ENCODE measurements around the gene CDH18. TPM values are rescaled to one million over a fixed set of nuclear protein-coding genes. Genes with fewer than 3 reads are reported as not detected.
"Not testable (repeated sequence)": the region's sequence is repeated elsewhere in the genome, so short reads cannot be mapped to it uniquely, and the experiment has no call there.

CDH18 gene
- total RNA-seq, 1 donor from 2014 or later, result under 0.01 TPM

DNA sequence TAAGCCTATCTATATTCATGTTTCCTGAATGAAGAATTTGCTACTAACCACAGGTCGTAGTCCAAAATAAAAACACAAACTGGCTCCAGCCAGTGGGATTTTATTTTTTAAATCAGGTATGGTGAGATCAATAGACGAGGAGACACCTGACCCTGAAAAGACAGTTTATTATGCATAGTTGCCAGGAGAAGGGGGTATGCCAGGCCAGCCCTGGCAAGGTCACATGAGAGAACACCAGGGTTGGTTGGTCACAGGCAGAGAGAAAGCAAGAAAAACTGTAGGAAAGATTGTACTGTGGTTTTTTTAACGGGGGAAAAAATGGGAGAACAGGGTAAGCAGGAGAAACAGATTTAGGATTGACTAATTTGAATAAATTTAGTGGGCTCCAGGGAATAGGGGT, 125.3 kb downstream of the CDH18 start:
- DNase-seq (ENCODE audit: low read depth in 2 of 2), result no peak

GRCh38 chr5:19859020-19859419, 129.0 kb downstream of the CDH18 start:
- DNase-seq (ENCODE audit: low read depth in 2 of 2), result no peak

DNA sequence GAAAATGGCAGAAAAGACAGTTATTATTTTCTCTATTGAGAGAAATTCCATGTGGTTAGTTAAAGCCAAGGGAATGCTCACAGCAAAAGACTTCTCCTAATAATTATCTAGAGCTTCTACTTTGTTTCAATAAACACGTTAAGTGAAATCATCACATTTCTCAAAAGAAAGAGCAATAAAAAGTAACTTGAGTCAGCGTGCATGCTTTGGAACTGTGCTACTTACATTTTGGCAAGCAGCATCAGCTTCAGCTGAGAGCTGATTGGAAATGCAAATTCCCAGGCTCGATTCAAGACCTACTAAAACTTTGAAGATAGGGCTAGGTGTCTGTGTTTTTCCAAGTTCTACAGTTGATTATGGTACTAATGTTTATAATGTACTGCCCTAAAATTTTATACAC, 132.1 kb downstream of the CDH18 start:
- DNase-seq (ENCODE audit: low read depth in 2 of 2), result no peak

- no peak for DNase-seq (ENCODE audit: low read depth in 2 of 2)
These were observed 132.5 kb downstream of the CDH18 start for GRCh38 chr5:19855453-19855852.

DNA sequence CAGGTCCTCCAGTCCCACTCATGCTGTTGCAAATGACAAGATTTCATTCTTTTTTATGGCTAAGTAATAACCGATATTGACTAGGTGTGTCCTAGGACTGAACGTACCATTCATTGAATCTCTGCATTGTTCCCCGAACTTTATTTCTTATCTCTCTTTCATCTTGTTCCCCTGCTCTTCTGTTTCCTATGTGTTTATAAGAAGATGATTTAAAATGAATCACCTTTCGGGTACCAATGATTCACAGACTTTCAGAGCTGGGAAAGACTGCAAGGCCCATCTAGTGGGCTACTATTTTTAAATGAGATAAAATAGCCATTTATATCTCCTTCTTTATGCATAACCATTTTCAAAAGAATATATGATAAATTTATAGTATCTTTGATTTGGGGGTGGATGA, 133.0 kb downstream of the CDH18 start:
- DNase-seq (ENCODE audit: low read depth in 2 of 2), result no peak

GRCh38 chr5:19853616-19854240, 134.3 kb downstream of the CDH18 start:
- DNase-seq (ENCODE audit: low read depth in 2 of 2), result no peak

DNA sequence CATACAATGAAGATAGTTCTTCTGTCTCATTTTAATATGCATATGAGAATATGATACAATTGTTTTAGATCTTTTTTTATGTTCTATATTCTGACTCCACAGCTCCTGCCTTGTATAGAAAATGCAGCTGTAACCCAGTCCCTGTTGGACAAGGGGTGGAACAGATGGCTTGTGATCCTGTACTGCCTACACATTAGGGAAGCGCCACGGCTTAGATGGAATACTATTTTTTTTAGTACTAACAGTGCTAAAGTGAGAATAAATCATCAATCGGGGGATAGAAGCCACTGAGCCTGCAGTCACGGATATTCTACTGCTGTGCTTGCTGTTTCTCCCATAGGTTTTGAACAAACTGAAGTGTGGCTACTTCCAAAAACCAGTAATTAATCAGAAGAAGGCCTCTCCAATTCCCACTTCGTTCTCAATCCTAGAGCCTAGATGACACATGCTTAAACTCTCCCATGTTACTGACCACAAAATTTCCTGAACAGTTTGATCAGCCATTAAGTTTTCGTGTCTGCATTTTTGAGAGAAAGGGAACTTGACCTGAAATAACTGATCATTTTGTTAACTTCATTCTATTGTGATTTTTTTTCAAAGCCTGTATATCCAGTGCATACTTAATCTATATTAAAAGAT, 150.3 kb downstream of the CDH18 start:
- no peak for DNase-seq (ENCODE audit: low read depth in 2 of 2)

DNA sequence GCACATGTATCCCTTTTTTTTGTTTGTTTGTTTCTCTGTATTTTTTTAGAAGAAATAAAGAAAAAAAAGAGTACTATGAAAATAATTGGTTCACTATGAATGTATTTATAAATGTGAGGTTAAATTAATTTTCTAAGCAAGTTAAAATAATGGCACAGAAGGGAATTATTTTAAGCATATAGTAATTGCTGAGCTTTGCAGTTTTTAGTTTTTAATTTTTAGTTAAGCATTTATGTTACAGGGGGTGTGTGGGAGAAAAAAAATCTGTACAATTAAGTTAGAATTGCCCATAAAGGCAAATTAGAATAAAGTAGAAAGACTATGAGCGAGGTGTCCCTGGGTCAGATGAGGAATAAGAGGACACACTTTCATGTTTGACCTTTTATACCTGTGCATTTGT, 152.6 kb downstream of the CDH18 start:
- no peak for DNase-seq (ENCODE audit: low read depth in 2 of 2)

DNA sequence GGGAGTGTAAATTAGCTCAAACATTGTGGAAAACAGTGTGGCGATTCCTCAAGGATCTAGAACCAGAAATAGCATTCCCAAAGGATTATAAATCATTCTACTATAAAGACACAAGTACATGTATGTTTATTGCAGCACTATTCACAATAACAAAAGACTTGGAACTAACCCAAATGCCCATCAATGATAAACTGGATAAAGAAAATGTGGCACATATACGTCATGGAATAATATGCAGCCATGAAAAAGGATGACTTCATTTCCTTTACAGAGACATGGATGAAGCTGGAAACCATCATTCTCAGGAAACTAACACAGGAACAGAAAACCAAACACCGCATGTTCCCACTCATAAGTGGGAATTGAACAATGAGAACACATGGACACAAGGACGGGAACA, 175.3 kb downstream of the CDH18 start:
- DNase-seq (ENCODE audit: low read depth in 2 of 2), result not testable (repeated sequence)

- DNase-seq (ENCODE audit: low read depth in 2 of 2), result no peak
These were observed 181.2 kb downstream of the CDH18 start for GRCh38 chr5:19806756-19807155.

DNA sequence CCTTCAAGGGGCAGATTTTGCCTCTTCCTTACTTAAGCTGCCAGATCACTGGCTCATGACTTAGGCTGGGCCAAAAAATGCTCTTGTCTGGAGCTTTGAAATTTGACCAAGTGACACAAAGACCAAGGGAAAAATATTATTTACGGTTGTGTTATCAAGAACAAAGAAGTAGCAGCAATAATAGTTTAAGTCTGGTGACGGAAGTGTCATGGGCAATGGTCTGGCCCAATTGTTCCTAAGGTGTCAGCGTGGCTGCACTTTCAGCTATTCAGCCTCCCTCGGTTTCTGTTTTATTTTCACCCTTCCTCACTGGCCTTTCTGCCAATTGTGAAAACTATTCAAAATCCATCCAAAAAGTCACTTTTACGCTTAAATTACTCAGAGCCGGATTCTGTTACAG, 185.3 kb downstream of the CDH18 start:
- DNase-seq (ENCODE audit: low read depth in 2 of 2), result no peak

- DNase-seq (ENCODE audit: low read depth in 2 of 2), result no peak
These were observed 192.8 kb downstream of the CDH18 start for GRCh38 chr5:19795218-19795617.

DNA sequence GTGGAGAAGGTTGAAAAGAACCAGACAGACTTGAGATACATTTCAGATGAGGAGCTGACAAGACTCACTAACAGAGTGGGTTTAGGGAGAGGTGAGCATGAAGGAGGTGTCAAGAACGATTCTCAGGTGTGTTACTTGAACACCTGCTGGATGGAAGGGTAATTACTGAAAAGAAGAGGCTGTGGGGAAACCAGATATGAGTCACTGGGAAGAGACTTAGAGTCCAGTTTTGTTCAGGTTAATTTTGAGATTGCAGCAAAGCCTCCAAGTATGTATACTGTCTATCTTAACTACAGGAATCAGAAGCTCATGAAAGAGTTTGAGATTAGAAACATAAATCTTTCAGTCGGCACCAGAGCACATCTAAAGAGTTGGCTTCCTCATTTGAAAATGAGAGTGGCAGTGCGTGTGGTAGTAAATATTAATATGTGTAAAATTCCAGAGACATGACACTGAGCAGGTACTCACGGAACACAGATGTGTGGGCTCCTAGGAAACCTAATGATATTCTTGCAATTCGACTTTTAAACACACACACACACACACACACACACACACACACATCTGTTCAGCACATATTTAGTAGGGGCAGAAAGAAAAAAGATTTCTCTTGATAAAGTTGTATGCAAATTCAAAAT, 197.1 kb downstream of the CDH18 start:
- no peak for DNase-seq (ENCODE audit: low read depth in 2 of 2)

DNA sequence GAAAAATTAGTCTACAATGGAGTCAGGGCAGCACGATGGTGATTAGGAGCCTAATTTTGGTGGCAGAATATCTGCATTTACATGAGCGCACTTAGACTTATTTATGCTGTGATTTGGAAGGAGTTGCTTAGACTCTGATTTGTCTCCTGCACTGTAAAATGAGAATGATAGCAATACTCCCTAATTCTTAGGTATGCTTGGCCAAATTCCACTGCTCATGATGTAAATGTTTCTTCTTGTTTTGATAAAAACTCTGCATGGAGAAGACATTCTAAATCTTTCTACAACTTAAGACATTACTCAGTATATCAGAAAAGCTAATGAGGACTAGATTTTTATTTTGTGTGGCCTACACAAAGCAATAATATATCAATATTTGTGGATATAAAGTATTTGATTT, 205.4 kb downstream of the CDH18 start:
- no peak for DNase-seq (ENCODE audit: low read depth in 2 of 2)

- no peak for DNase-seq (ENCODE audit: low read depth in 2 of 2)
These were observed 210.6 kb downstream of the CDH18 start for GRCh38 chr5:19777363-19777762.

- not testable (repeated sequence) for DNase-seq (ENCODE audit: low read depth in 2 of 2)
These were observed 211.1 kb downstream of the CDH18 start for GRCh38 chr5:19776886-19777285.

GRCh38 chr5:19771174-19771835, 216.7 kb downstream of the CDH18 start:
- DNase-seq (ENCODE audit: low read depth in 2 of 2), result peak in 1 of 2 donors; percentile 43

DNA sequence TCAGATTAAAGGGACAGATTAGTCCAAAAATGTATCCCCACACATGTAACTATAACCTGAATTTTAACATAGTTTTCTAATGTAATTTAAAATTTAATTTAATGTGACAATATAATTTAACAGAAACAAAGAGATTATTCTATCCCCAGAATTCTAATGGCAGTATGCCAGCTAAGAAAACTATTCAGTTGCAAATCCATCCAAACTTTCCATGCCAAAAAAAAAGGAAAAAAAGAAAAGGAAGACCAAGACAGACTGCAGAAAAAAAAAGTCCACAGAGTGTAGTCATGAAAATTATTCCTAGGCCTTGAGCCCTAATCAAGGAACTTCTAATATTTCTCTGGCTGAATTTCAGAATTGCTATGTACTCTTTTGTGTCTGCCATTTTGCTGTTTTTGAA, 217.6 kb downstream of the CDH18 start:
- DNase-seq (ENCODE audit: low read depth in 2 of 2), result no peak

- peak in 1 of 2 donors; percentile 15 for DNase-seq (ENCODE audit: low read depth in 2 of 2)
These were observed 220.0 kb downstream of the CDH18 start for GRCh38 chr5:19767987-19768386.

DNA sequence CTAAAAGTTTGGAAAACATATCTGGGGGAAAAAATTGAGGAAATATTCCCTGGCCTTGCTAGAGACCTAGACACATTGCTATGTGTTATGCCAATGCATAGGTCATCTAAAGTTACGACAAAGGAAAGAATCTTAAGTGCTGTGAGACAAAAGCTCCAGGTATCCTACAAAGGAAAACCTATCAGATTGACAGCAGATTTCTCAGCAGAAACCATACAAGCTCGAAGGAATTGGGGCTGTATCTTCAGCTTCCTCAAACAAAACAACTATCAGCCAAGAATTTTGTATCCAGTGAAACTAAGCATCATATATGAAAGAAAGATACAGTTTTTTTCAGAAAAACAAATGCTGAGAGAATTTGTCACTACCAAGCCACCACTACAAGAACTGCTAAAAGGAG, 234.4 kb downstream of the CDH18 start:
- no peak for DNase-seq (ENCODE audit: low read depth in 2 of 2)

DNA sequence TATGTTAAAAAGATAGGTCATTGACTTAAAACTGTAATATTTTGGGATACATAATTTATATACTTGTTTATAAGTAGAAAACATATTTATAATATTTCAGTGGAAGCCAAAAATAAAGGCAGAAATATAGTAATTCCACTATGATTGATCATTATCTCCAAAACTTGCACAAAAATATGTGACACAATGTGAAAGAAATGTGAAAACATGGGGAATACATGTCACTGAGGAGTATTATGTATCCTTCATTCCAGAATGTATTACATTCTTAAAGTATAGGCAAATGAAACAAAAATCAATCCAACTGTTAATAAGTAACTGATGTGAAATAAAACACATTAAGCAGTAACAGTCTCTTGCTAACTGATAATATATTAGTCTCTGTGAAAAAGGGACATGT, 236.7 kb downstream of the CDH18 start:
- DNase-seq (ENCODE audit: low read depth in 2 of 2), result no peak

- no peak for DNase-seq (ENCODE audit: low read depth in 2 of 2)
These were observed 242.8 kb downstream of the CDH18 start for GRCh38 chr5:19745247-19745646.

DNA sequence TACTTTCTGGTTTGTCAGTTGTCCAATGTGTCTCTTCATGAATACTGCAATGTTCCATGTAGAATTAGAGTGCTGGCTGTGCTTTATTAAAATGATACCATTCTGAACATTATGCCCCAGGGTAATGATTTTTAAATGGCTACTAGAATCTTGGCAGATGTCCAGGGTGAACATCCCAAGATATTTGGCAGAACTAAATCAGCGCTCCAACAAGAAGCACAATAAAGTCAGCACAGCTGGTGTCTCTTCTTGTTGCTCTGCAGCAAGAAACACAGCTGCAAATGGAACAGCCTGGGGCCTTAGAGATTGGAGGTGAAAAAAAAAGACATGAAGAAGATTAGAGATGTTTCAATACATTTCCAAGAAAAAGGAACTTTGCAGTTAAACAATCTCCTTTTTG, 248.3 kb downstream of the CDH18 start:
- DNase-seq (ENCODE audit: low read depth in 2 of 2), result no peak
